Measurements from ENCODE around the gene HMCN2.
A peak's percentile ranks its signal among the peaks of the same experiment; 100 is the strongest.

Gene HMCN2

DNA sequence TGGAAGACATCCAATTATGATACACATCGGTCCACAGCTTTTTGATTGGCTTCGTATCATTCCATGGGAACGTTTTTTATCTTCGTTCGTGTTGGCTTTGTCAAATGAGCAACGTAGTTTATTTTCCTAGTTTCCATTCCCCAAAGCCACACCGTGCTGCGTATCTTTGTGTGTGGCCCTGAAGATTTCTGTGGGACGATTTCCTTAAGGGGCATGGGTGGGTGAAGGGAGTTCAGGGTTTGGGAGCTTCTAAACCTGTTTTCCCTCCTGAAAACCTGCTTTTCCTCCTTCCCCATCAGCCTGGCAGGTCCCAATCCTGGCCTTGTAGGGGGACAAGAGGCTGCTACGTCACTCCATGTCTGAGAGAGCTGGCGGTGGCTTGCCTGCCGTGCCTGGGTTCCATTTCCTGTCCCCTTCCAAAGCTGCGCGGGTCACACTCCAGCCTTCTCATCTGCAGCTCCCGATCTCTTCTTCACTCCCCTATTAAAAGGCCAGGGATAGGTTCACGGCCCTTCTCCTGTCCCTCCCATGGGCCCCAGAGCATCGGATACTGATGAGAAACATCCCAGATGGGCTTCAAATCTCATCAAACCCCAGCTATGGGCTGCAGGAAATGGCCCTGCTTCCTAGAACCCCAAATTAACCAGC is 155.7 kb downstream of the HMCN2 start:
- Histone ChIP-seq H3K4me3 (ENCODE audit: low read length in 2 of 2) (no peak overlapping the region), H3K9me3 (ENCODE audit: control insufficient read depth in 2 of 2, low read length in 2 of 2) (no peaks in the 10 kb centered on the region), H3K36me3 (ENCODE audit: control insufficient read depth in 2 of 2, insufficient read depth in 2 of 2, low read length in 2 of 2) (peaks cover 3 to 6% of the 10 kb centered on the region in 2 donors), H3K9ac (ENCODE audit: low read length in 2 of 2) (no peak overlapping the region), H3K27ac (ENCODE audit: low read length) (no peak overlapping the region), H3K27me3 (ENCODE audit: control insufficient read depth in 1 of 2, insufficient read depth in 2 of 2, low read length in 2 of 2) (no peaks in the 10 kb centered on the region), H3K4me1 (ENCODE audit: control insufficient read depth, insufficient read depth, low read length) (peaks cover 17% of the 10 kb centered on the region)

DNA sequence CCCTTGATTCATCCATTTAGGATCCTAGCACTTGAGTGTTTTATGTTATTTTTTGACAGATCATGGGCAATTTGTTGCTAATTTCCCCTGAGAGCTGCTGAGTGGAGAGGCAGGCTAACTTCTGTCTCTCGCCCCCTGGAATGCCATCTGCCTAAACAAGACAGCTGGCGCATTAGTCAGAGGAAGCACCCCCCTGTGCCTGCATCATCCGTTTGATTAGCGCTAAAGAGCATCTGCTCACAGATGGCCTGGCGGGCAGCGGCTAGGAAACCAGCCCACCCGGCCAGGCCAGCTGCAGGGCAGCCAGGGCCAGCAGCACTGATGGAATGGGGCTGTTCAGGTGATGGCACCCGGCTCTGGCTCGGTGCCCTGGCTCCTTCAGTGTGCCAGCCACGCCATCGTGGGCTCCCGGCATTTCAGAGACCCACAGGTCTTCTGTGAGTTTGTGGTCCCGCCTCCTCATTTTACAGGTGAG is 156.3 kb downstream of the HMCN2 start:
- H3K9me3 ChIP-seq (ENCODE audit: control insufficient read depth in 2 of 2, low read length in 2 of 2): no peaks in the 10 kb centered on the region
- peaks cover 0 to 3% of the 10 kb centered on the region in 2 donors for H3K36me3 ChIP-seq (ENCODE audit: control insufficient read depth in 2 of 2, insufficient read depth in 2 of 2, low read length in 2 of 2)
- no peak overlapping the region for H3K27ac ChIP-seq (ENCODE audit: low read length)
- H3K4me3 ChIP-seq (ENCODE audit: low read length in 2 of 2): no peak overlapping the region
- no peaks in the 10 kb centered on the region for H3K27me3 ChIP-seq (ENCODE audit: control insufficient read depth in 1 of 2, insufficient read depth in 2 of 2, low read length in 2 of 2)
- H3K9ac ChIP-seq (ENCODE audit: low read length in 2 of 2): no peak overlapping the region
- peaks cover 17% of the 10 kb centered on the region for H3K4me1 ChIP-seq (ENCODE audit: control insufficient read depth, insufficient read depth, low read length)

- Histone ChIP-seq H3K4me3 (ENCODE audit: low read length in 2 of 2) (no peak overlapping the region), H3K27ac (ENCODE audit: low read length) (peak overlapping the region; percentile 62), H3K27me3 (ENCODE audit: control insufficient read depth in 1 of 2, insufficient read depth in 2 of 2, low read length in 2 of 2) (no peaks in the 10 kb centered on the region), H3K4me1 (ENCODE audit: control insufficient read depth, insufficient read depth, low read length) (peaks cover 17% of the 10 kb centered on the region), H3K9ac (ENCODE audit: low read length in 2 of 2) (no peak overlapping the region), H3K9me3 (ENCODE audit: control insufficient read depth in 2 of 2, low read length in 2 of 2) (no peaks in the 10 kb centered on the region), H3K36me3 (ENCODE audit: control insufficient read depth in 2 of 2, insufficient read depth in 2 of 2, low read length in 2 of 2) (peaks cover 0 to 3% of the 10 kb centered on the region in 2 donors)
Measured at GRCh38 chr9:130422546-130422945, 157.0 kb downstream of the HMCN2 start.

- H3K4me1 ChIP-seq (ENCODE audit: control insufficient read depth, insufficient read depth, low read length): peaks cover 17% of the 10 kb centered on the region
- no peaks in the 10 kb centered on the region for H3K9me3 ChIP-seq (ENCODE audit: control insufficient read depth in 2 of 2, low read length in 2 of 2)
- H3K27me3 ChIP-seq (ENCODE audit: control insufficient read depth in 1 of 2, insufficient read depth in 2 of 2, low read length in 2 of 2): no peaks in the 10 kb centered on the region
- peaks cover 0 to 3% of the 10 kb centered on the region in 2 donors for H3K36me3 ChIP-seq (ENCODE audit: control insufficient read depth in 2 of 2, insufficient read depth in 2 of 2, low read length in 2 of 2)
- H3K27ac ChIP-seq (ENCODE audit: low read length): peak overlapping the region; percentile 62
- H3K4me3 ChIP-seq (ENCODE audit: low read length in 2 of 2): no peak overlapping the region
- no peak overlapping the region for H3K9ac ChIP-seq (ENCODE audit: low read length in 2 of 2)
Measured at GRCh38 chr9:130423272-130423671, 157.7 kb downstream of the HMCN2 start.

- no peak overlapping the region for H3K9ac ChIP-seq (ENCODE audit: low read length in 2 of 2)
- no peaks in the 10 kb centered on the region for H3K9me3 ChIP-seq (ENCODE audit: control insufficient read depth in 2 of 2, low read length in 2 of 2)
- H3K4me3 ChIP-seq (ENCODE audit: low read length in 2 of 2): no peak overlapping the region
- H3K4me1 ChIP-seq (ENCODE audit: control insufficient read depth, insufficient read depth, low read length): peaks cover 17% of the 10 kb centered on the region
- no peaks in the 10 kb centered on the region for H3K36me3 ChIP-seq (ENCODE audit: control insufficient read depth in 2 of 2, insufficient read depth in 2 of 2, low read length in 2 of 2)
- no peaks in the 10 kb centered on the region for H3K27me3 ChIP-seq (ENCODE audit: control insufficient read depth in 1 of 2, insufficient read depth in 2 of 2, low read length in 2 of 2)
- no peak overlapping the region for H3K27ac ChIP-seq (ENCODE audit: low read length)
Measured at GRCh38 chr9:130424595-130425454, 159.3 kb downstream of the HMCN2 start.

GRCh38 chr9:130425741-130426466 is 160.3 kb downstream of the HMCN2 start:
- Histone ChIP-seq H3K4me1 (ENCODE audit: control insufficient read depth, insufficient read depth, low read length) (peaks cover 17% of the 10 kb centered on the region), H3K9me3 (ENCODE audit: control insufficient read depth in 2 of 2, low read length in 2 of 2) (no peaks in the 10 kb centered on the region), H3K27me3 (ENCODE audit: control insufficient read depth in 1 of 2, insufficient read depth in 2 of 2, low read length in 2 of 2) (no peaks in the 10 kb centered on the region), H3K4me3 (ENCODE audit: low read length in 2 of 2) (no peak overlapping the region), H3K36me3 (ENCODE audit: control insufficient read depth in 2 of 2, insufficient read depth in 2 of 2, low read length in 2 of 2) (no peaks in the 10 kb centered on the region), H3K9ac (ENCODE audit: low read length in 2 of 2) (no peak overlapping the region), H3K27ac (ENCODE audit: low read length) (no peak overlapping the region)

DNA sequence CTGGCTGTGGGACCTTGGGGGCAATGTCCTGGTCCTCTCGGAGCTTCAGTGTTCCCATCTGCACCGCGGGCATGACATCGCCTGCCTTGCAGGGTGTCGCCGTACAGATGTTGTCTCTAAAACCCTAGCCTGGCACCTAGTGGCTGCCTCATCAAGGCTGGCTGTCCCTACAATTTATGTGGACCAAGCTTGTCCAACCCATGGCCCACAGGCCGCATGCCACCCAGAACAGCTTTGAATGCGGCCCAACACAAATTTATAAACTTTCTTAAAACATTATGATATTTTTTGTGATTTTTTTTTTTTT is 160.9 kb downstream of the HMCN2 start:
- Histone ChIP-seq H3K9ac (ENCODE audit: low read length in 2 of 2) (no peak overlapping the region), H3K9me3 (ENCODE audit: control insufficient read depth in 2 of 2, low read length in 2 of 2) (no peaks in the 10 kb centered on the region), H3K27me3 (ENCODE audit: control insufficient read depth in 1 of 2, insufficient read depth in 2 of 2, low read length in 2 of 2) (no peaks in the 10 kb centered on the region)

DNA sequence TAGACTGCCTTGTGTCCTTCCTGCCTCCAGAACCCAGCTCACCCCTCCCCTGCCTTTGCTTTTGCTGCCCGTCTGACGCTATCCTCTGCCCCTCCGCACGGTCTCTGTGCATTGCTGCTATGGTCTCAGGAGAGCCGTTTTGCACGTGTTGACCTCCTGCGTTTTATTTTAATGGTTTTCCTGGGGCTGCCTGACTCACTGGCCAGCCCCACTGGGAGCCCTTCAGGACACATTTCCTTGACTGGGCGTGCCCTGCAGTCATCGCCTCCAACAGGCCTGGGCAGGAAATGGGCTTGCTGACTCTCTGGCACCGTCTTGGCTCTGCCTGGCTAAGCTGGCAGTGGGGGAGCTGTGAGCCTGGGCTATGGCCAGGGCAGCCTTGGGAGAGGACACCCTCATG is 161.3 kb downstream of the HMCN2 start:
- no peaks in the 10 kb centered on the region for H3K9me3 ChIP-seq (ENCODE audit: control insufficient read depth in 2 of 2, low read length in 2 of 2)

More for the DNA sequence above, 160.9 kb downstream of the HMCN2 start:
- no peak overlapping the region for H3K27ac ChIP-seq (ENCODE audit: low read length)
- peaks cover 17% of the 10 kb centered on the region for H3K4me1 ChIP-seq (ENCODE audit: control insufficient read depth, insufficient read depth, low read length)
- H3K4me3 ChIP-seq (ENCODE audit: low read length in 2 of 2): no peak overlapping the region
- H3K36me3 ChIP-seq (ENCODE audit: control insufficient read depth in 2 of 2, insufficient read depth in 2 of 2, low read length in 2 of 2): no peaks in the 10 kb centered on the region

DNA sequence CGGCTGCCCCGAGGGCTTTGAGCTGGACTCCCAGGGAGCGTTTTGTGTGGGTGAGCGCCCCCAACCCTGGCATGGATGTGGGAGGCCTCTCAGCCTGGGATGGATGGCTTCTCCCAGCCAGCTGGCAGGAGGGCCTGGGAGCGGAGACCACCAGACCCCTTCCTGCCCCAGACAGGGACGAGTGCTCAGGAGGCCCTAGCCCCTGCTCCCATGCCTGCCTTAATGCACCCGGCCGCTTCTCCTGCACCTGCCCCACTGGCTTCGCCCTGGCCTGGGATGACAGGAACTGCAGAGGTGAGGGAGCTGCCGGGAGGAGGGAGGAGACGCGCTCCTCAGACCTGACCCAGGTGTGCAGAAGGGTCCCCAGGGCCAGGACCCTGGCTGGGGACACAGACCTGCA is 161.8 kb downstream of the HMCN2 start:
- Histone ChIP-seq H3K4me1 (ENCODE audit: control insufficient read depth, insufficient read depth, low read length) (peaks cover 17% of the 10 kb centered on the region), H3K9ac (ENCODE audit: low read length in 2 of 2) (no peak overlapping the region), H3K27ac (ENCODE audit: low read length) (no peak overlapping the region), H3K36me3 (ENCODE audit: control insufficient read depth in 2 of 2, insufficient read depth in 2 of 2, low read length in 2 of 2) (no peaks in the 10 kb centered on the region), H3K27me3 (ENCODE audit: control insufficient read depth in 1 of 2, insufficient read depth in 2 of 2, low read length in 2 of 2) (no peaks in the 10 kb centered on the region), H3K9me3 (ENCODE audit: control insufficient read depth in 2 of 2, low read length in 2 of 2) (no peaks in the 10 kb centered on the region), H3K4me3 (ENCODE audit: low read length in 2 of 2) (no peak overlapping the region)

More for the DNA sequence above, 161.3 kb downstream of the HMCN2 start:
- H3K4me1 ChIP-seq (ENCODE audit: control insufficient read depth, insufficient read depth, low read length): peaks cover 17% of the 10 kb centered on the region
- no peak overlapping the region for H3K27ac ChIP-seq (ENCODE audit: low read length)
- no peak overlapping the region for H3K9ac ChIP-seq (ENCODE audit: low read length in 2 of 2)
- H3K36me3 ChIP-seq (ENCODE audit: control insufficient read depth in 2 of 2, insufficient read depth in 2 of 2, low read length in 2 of 2): no peaks in the 10 kb centered on the region
- H3K27me3 ChIP-seq (ENCODE audit: control insufficient read depth in 1 of 2, insufficient read depth in 2 of 2, low read length in 2 of 2): no peaks in the 10 kb centered on the region
- H3K4me3 ChIP-seq (ENCODE audit: low read length in 2 of 2): no peak overlapping the region

- Histone ChIP-seq H3K27ac (ENCODE audit: low read length) (no peak overlapping the region), H3K36me3 (ENCODE audit: control insufficient read depth in 2 of 2, insufficient read depth in 2 of 2, low read length in 2 of 2) (no peaks in the 10 kb centered on the region), H3K27me3 (ENCODE audit: control insufficient read depth in 1 of 2, insufficient read depth in 2 of 2, low read length in 2 of 2) (no peaks in the 10 kb centered on the region), H3K4me1 (ENCODE audit: control insufficient read depth, insufficient read depth, low read length) (peaks cover 16% of the 10 kb centered on the region), H3K9me3 (ENCODE audit: control insufficient read depth in 2 of 2, low read length in 2 of 2) (no peaks in the 10 kb centered on the region), H3K4me3 (ENCODE audit: low read length in 2 of 2) (no peak overlapping the region), H3K9ac (ENCODE audit: low read length in 2 of 2) (no peak overlapping the region)
Measured at GRCh38 chr9:130428086-130428665, 162.6 kb downstream of the HMCN2 start.
